Measurements from ENCODE around the gene VASH2.

GRCh38 chr1:213014642-213015041 is 64.3 kb downstream of the VASH2 start:
- TF ChIP-seq, protein P1, sequence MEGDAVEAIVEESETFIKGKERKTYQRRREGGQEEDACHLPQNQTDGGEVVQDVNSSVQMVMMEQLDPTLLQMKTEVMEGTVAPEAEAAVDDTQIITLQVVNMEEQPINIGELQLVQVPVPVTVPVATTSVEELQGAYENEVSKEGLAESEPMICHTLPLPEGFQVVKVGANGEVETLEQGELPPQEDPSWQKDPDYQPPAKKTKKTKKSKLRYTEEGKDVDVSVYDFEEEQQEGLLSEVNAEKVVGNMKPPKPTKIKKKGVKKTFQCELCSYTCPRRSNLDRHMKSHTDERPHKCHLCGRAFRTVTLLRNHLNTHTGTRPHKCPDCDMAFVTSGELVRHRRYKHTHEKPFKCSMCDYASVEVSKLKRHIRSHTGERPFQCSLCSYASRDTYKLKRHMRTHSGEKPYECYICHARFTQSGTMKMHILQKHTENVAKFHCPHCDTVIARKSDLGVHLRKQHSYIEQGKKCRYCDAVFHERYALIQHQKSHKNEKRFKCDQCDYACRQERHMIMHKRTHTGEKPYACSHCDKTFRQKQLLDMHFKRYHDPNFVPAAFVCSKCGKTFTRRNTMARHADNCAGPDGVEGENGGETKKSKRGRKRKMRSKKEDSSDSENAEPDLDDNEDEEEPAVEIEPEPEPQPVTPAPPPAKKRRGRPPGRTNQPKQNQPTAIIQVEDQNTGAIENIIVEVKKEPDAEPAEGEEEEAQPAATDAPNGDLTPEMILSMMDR (IDR thresholded peaks at IDR 0.05), result no peak
- TF ChIP-seq POLR2A (IDR thresholded peaks at IDR 0.05), result no peak
